HG03378 (cell line): ENCODE data around the gene TBC1D22B.
A peak's percentile ranks its signal among the peaks of the same experiment; 100 is the strongest.

Source experiments
- ATAC-seq: cut with Tn5 transposase; IDR thresholded peaks from one replicate; pipeline ENCODE4 v1.9.1; 2021; ENCODE audit warnings: mild to moderate bottlenecking, moderate library complexity; ENCODE audit not compliant: unreplicated experiment

TBC1D22B gene

GRCh38 chr6:37239950-37240713 lies 17.4 kb upstream of the TBC1D22B start:
- ATAC-seq = peak; percentile 65

DNA sequence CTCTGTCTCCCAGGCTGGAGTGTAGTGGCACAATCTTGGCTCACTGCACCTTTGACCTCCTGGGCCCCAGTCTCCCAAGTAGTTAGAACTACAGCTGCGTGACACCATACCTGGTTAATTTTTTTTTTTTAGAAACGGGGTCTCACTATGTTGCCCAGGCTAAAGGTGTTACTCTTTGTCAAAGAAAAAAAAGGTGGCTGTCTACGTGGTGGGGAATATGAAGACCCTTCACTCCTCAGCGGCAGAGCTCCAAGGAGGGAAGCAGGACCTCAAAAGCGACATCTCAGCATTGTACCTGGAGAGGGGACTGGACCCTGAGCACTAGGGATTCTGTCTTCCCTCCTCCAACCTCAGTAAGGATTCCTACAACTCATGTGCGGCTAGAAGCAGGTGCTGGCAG lies 16.4 kb upstream of the TBC1D22B start:
- ATAC-seq = no peak

- no peak for ATAC-seq
These were observed 15.7 kb upstream of the TBC1D22B start for GRCh38 chr6:37241775-37242428.

DNA sequence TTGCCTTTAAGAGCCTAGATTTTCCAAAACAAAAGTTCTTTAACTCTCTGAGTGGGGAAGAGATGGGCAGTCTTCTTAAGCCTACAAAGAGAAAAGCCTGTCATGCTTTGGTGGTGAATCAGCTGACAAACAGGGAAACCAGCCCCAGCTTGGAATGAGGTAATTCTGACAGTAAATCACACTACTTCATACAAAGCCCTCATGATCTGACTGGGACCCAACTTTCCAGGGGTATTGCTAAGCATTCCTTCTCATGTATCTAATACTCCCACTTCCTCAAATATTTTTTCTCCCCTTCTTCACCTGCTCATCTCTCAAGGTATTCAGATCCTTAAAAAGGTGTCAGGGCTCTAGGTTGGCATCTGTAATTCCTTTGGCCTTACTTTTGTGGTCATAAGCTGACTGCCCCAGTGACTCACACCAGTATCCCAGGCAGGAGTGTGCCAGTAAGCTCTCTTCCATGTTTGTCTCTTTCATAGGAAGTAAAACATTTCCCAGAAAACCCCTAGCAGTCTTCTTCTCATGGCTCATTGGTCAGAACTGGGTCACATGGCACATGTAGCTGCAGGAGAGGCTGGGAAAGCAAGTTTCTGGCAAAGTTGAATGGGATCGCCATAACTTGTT lies 15.0 kb upstream of the TBC1D22B start:
- ATAC-seq = no peak

DNA sequence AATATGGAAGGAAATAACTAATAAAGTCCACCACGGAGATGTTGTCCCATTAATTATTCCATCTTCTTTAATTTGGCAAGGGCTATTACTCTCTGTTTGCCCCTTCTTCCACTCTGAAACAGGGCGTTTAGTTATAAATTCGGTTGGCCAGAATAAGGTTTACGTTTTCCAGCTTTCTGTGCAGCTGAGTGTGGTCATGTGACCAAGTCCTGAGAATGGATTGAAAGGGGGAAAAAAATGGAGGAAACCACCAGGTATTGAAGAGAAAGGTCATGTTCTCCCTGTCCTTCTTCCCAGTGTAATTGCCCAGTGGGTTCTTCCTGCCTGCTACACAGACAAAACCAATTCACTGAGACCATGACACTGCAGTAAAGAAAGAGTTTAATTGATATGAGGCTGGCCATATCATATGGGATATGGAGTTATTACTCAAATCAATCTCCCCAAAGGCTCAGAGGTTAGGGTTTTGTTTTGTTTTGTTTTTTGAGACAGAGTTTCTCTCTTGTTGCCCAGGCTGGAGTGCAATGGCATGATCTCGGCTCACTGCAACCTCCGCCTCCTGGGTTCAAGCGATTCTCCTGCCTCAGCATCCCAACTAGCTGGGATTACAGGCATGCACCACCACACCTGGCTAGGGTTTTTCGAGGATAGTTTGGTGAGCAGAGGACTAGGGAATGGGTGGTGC lies 14.3 kb upstream of the TBC1D22B start:
- no peak for ATAC-seq

- no peak for ATAC-seq
These were observed 13.7 kb upstream of the TBC1D22B start for GRCh38 chr6:37243816-37244370.

DNA sequence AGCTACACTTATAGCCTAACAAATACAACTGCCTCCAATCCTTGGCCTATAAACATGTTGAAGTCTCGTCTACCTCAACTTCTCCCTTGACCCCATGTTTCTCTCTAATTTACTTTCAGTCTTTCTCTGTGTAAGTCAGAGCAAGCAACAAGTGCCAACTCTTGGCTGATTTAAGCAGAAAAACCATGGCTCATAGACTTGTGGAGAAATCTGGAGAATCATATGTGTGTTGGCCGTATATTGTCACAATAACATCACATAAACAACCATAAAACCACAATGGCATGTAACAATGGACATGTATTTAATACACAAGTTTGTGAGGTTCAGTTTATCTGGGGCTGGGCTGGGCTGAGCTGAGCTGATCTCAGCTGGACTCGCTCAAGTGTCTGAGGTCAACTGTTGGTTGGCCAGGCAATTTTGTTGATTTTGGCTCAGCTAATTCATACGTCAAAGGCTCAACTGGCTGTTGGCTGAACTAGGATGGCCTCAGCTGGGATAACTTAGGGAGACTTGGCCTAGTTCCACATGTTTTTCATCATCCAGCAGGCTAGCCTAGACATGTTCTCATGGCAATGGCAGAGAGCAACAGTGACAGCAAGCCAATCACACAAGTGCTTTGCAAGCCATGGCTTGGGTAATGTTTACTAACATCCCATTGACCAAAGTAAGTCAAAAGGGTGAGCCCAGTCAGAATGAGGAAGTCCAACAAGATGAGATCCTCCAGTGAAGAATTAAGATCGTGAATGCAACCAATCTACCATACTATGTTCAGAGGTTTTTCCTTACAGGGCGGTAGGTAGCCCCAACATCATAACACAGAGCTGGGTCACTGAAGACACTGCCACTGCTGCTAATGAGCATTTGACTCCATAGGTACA lies 12.9 kb upstream of the TBC1D22B start:
- ATAC-seq = no peak

- ATAC-seq = no peak
These were observed 6.3 kb upstream of the TBC1D22B start for GRCh38 chr6:37251211-37251780.

GRCh38 chr6:37253486-37254007 lies 4.0 kb upstream of the TBC1D22B start:
- no peak for ATAC-seq

GRCh38 chr6:37254881-37255280 lies 2.7 kb upstream of the TBC1D22B start:
- no peak for ATAC-seq

DNA sequence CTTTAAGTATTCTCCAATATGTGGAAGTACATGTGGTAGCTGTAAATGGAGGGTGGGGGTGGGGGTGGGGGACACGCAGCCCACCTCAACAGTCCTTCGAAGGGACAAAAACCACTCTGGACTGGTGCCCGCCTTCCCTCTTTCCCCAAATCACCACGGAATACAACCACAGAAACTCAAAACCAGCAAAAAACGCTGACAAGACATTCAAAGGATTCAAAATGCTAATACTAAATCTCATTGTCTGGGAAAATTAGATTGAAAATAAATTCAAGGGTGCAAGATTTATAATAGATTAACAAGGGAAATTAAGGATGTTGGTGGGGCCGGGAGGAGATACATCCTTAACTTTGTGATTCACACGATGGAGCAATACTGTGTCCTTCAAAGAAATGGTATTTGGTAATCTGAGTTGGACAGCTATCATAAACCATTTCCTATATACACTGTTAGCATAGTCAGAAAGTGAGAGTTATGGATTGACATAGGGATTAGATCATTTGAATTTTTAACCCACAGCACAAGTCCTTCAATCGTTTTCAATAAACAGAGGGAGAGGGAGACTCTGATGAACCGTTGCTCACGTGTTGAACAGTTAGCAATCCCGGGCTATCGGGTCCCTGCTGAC lies 766 bp upstream of the TBC1D22B start:
- ATAC-seq = no peak

GRCh38 chr6:37257320-37257633 lies 295 bp upstream of the TBC1D22B start:
- ATAC-seq = no peak

DNA sequence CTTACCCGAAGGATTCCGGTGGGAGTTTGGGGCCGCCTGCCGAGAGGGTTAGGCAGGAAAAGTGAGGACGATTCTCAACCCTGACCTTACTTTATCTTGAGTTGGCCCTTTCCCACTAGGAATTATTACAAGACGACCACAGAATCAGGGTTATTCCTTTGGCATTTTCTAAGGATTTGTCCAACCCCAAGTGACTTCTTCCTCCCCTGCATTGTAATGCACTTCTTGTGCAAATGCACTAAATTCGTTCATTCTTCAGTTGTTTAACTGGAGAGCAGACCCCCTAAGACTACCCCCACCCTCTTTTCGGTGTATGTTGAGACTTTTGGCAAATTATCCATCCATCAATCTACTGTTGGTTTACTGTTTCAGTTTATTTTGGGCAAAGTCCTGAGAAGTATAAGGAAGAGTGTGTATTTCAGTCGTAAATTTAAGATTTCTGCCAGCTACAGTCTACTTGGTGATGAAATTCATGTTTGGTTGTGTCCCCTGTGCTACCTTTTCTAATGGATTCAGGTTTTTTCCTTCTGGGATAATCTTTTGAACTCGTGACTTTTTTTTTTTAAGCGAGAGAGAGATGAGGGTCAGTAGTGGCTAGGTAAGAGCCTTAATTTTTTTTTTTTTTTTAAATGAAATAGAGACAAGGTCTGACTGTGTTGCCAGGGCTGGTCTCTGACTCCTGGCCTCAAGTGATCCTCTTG lies 983 bp downstream of the TBC1D22B start:
- ATAC-seq = no peak

DNA sequence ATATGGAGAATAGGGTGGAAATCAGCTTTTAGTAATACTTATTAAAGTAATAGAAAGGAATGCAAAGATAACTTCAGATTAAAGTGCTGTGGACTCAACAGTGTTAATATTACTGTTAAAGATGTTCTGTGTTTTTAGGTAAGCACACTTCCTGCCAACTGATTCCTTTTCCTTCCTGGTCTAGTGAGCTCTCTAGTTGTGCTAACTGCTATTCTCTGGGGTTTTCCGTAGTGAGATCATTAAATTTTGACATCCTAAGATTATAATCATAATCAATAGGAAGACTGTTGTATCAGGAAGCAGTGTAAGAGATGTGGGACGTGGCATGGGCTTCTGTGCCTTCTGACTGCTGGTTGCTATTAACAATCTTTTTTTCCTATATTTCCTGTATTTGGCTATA lies 1.6 kb downstream of the TBC1D22B start:
- ATAC-seq = no peak

DNA sequence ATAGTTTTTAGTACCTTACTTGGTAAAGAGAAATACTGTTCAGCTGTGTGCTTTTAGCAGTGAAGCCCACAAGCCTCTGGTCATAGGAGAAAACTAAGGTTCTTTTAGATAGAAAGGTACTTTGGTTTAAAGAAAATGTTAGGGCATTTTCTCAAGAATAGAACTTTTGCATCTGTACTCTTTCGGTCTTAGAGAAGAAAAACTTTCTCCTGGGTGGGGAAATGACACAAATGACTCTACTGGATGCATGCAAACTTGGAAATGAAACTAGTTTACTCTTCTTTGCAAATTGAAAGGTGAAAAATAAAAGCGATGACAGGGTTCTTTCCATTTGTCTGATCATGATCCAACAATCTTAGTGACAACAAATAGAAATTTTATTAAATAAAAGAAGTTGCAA lies 2.5 kb downstream of the TBC1D22B start:
- ATAC-seq = no peak

DNA sequence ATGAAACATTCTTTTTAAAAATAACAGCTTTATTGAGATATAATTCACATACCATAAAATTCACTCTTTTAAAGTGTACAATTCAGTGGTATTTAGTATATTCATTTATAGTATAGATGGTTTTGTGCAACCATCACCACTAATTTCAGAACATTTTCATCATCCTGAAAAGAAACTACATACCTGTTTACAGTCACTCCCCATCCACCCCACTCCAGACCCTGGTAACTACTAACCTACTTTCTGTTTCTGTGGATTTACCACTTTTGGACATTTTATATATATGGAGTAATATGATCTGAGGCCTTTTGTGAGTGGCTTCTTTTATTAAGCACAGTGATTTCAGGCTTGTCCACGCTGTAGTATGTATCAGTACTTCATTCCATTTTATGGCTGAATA lies 2.9 kb downstream of the TBC1D22B start:
- ATAC-seq = no peak

- no peak for ATAC-seq
These were observed 3.6 kb downstream of the TBC1D22B start for GRCh38 chr6:37261198-37261597.

DNA sequence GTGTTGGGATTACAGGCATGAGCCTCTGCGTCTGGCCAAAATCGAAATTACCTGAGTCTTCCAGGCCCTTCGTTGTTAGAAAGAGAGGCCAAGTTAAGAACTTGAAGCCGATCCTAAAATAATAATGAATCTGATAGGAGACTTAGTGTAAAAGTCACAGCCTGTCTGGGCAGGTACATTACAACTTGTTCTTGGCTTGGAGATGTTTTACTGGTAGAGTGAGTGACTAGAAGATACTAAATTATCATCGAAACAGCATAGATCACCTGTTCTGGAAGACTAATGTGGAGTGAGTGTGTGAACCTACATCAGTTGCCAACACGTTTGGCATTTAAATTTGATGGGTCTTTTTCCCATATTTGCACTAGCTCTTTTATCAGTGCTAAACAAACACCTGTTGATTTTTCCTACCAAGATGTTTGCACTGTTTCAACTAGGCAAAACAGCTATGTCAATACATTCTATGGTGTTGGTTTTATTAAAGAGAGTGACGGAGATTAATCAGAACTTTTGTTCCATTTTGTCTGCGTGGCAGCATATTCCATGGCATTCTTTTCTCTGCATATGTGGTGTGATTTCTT lies 5.0 kb downstream of the TBC1D22B start:
- no peak for ATAC-seq
